HG03457 (cell line): Measurements from ENCODE around the gene CASP3.
A peak's percentile ranks its signal among the peaks of the same experiment; 100 is the strongest.

Experiments
- ATAC-seq: cut with Tn5 transposase; IDR thresholded peaks from one replicate; pipeline ENCODE4 v1.9.1; 2021; ENCODE audit warnings: moderate number of reproducible peaks; ENCODE audit not compliant: unreplicated experiment

The CASP3 gene

DNA sequence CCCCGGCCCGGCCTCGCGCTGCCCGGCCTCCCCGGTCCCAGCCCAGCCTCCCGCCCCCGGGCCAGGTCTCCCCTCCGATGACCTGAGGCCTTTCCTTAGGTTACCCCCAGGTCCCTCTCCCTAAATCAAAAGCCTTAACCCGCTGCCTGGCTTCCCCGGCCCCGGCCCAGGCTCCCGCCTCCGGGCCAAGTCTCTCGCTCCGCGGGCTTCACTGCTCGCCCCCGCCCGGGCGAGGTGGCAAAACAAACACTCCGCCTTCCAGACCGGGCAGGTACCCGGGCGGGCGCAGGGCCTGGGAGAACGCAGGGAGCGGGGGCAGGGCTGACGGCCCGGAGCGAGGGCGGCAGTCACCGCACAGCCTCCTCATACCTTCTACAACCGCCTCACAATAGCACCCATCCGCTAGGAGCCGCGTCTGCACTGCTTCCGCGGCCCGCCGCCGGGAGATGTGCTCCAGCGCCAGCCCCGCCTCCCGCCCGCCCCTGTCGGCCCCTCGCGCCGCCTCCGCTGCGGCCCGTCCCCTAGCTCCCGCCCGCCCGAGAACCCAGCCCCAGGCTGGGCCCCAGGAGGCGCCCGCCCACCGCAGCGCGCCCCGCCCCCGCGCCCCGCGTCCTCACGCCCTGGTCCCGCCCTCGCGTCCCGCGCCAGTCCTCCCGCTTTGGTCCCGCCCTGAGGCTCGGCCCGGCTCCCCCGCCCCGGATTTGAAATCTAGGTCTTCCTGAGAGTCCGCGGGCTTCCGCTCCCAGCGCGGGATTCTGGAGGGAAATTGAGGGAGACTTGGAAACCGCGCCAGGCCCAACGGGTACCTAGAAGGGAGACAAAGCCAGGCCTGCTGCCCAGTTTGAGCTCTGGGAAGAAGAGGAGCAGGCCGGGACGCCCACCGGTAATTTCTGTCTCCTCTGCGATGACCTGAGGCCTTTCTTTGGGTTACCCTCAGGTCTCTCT lies at the start of gene CASP3, which contains the start of gene PRIMPOL:
Gene CASP3, minus strand, starts transcription at position 422 of the 945 bp plus-strand sequence. CDS start 10,994 bp downstream, outside the sequence.
Gene PRIMPOL, plus strand, starts transcription at position 713 of the 945 bp plus-strand sequence. CDS start 7,403 bp downstream, outside the sequence.
- ATAC-seq, result peak; percentile 73

DNA sequence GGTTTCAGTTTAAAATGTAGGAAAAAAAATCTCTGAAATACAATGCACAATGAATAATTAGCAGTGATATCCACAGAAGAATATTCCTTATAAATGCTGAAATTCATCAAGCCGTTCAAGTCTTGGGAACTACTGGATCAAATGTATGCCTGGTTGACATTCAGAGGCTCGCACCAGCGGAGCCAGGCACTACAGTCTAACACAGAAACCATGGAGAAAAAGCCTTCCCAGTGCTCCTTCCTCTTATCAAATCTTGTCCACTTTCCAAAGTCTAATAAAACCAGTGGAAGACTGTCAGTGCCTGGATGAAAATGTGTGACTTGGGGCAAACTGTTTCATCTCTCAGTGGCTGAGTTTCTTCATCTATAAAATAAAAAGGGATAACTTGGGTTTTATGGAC lies 48.7 kb upstream of the CASP3 start:
- ATAC-seq, result no peak

DNA sequence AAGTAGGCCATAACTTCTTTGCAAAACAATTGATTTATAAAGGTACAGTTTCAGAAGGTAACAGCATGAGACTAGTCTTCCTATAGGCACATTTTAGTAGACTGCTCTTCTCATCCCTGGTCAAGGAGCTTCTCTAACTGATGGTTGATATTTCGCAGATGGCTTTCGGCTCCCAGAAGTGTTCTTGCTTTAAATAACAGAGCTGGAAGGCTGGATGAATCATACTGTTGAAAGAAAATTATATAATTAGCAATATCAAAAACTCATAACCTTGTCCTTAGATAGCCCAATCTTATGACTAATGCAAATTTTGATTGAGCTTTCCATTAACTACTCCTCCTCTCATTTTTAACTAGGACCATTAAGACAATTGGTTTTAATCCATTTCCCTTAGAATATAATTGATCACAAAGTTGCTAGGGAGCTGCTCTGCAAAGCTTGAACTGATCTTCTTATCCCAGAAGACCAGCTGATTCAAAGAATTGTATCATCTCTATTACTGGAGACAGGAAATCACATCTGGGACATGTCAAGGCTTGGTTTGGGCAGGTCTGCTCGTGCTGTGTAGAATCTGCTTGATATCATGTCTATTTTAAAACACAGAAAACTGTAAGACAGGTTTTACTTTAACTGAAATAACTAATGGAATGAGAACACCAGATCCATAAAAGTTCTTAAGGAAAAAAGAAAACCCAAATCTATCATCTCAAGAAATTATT lies 46.1 kb upstream of the CASP3 start:
- ATAC-seq, result no peak

DNA sequence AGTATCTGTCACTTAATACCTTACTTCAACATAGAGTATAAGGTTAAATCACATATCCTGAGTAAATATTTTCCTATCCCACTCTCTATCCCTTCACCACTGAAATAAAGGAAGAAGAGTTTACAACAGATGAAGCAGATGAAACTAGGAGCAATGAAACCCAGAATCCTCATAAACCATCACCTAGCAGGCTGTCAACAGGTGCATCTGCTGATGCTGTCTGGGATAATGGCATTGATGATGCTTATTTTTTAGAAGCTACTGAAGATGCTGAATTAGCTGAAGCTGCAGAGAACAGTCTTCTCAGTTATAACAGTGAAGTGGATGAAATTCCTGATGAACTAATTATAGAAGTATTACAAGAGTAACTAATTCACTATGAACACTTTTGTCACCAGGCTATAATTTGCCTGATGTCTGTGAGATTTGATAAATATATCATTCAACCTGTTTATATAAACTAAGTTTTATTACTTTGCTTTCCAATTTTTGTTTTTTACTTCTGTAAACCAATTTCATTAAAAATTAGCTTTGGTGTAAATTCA lies 45.2 kb upstream of the CASP3 start:
- no peak for ATAC-seq

DNA sequence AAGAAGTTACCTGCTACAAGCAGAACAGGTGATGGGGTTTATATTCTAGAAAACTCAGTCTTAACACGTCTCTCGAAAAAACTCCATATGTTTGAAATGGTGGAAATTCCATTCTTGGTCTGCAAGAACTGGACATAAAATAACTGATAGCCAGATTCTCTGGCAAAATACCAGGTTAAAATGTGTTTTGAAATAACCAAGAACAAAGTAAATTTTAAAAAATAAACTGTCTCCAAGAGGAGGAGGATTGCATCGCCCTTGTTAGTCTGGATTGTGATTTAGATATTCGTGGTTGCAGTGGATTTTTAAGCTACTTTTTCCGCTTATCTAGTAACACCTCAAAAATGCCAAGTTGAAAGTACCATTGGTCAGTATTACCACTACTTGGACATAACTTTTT lies 43.8 kb upstream of the CASP3 start:
- ATAC-seq, result no peak

DNA sequence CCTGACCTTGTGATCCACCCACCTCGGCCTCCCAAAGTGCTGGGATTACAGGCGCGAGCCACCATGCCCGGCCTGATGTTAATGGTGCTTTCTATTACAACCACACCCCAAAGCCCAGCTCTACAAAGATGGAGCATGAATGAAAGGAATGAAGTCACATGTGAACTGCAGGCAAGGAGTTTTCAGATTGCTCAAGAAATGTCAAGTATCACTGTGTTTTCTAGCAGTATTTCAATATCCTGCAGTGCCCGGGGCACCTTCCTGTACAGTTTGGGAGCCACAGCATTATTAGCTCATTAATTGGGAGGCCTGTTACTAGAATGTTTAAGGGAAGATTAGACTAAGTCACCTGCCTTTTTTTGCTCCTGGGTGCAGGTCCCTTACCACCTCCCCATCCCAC lies 40.4 kb upstream of the CASP3 start:
- ATAC-seq, result no peak

DNA sequence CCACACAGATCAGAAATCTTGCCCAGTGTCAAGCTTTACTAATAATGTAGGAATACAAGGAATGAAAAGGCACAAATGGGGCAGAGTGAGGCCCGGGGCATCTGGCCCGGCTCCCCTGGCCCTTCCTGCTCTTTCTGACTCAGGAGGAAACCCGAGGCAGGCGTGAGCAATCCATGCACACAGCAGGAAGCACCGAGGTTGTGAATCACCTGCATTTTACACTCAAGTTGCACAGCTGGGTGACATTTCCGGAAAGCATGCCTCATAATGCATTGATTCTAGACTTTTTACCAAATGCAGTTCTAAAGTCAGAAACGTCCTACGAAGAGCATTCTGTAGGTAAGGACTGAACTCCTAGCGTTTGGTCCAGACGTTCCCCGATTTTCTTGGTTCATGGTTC lies 39.2 kb upstream of the CASP3 start:
- ATAC-seq, result no peak

DNA sequence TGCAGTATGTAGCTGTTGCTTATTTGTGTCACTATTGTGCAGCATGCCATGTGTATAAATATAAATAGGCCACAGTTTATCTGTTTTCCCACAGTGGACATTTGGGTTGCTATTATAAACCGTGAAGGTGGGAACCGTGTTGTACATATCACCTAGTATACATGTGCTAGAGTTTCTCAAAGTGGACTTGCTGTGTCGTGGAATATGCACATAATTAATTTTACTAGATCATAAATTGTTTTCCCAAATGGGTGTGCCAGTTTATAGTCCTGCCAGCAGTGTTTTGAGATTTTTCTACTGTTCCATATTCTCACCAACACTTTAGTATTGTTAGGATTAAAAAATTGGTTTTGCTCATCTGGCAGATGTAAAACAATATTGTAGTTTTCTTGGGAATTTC lies 38.8 kb upstream of the CASP3 start:
- ATAC-seq, result no peak

DNA sequence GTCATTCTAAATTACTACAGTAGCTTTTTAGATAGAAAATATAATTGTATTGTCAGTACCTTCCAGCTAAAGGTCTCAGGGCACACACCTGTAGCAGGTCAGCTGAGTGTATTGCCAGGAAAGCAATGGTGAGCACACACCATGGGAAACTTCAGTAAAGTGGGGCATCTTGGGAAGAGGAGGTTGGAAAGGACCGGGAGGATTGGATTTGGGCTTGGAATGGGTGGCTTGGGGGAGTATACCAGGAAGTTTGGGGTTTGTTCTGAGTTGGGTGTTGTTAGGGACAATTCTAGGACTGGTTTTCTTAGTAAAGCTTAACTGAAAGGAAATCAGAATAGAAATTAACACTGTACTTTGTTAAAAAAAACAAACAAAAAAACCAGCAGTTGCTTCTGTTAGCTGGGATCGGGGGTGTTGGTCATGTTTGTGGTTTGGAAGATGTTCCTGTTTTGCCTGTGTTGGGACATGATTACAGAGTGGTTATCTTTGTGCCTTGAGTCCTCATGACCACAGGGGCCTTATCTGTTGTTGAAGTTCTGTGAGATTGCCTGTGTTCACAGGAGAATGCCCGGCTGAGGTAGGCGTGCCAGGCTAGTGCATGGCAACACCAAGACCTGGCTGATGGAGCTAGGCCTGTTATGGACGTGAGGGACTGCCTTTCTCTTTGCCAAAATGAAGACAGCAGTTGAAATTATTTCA lies 35.4 kb upstream of the CASP3 start:
- ATAC-seq, result no peak

DNA sequence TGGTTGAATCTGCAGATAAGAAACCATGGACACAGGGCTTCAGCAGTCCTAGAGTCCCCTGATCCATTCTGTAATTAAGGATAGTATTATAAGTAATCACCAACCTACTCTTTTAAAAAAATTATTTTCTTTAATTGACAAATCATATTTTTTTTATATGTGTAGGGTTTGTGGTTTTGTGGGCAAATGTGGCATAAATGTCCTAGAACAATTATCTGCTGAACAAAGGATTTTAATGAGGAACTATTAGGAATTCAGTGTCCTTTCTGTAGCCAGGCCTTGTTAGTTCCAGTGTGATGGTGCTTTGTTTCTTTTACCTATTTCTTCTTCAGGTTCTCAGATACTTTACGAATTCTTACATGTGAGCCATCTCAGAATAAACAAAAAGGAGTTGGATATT lies 32.7 kb upstream of the CASP3 start:
- no peak for ATAC-seq

DNA sequence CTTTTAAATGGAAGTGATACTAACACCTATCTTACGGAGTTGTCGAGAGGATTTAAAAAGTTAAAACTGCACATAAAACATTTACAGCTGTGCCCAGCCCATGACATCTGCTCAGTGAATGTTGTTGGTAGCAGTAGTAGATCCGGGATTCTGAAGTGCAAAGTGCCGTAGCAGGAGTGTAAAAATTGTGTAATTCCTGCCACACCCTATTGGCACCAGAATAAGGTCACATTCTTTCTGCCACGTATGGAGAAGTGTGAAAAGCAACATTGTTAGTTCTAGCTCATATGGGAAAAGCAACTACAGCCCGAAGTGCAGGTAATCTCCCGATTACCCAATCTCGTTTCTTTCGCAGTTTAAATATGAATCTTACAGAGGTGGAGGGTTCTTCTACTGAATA lies 31.5 kb upstream of the CASP3 start:
- ATAC-seq, result no peak

DNA sequence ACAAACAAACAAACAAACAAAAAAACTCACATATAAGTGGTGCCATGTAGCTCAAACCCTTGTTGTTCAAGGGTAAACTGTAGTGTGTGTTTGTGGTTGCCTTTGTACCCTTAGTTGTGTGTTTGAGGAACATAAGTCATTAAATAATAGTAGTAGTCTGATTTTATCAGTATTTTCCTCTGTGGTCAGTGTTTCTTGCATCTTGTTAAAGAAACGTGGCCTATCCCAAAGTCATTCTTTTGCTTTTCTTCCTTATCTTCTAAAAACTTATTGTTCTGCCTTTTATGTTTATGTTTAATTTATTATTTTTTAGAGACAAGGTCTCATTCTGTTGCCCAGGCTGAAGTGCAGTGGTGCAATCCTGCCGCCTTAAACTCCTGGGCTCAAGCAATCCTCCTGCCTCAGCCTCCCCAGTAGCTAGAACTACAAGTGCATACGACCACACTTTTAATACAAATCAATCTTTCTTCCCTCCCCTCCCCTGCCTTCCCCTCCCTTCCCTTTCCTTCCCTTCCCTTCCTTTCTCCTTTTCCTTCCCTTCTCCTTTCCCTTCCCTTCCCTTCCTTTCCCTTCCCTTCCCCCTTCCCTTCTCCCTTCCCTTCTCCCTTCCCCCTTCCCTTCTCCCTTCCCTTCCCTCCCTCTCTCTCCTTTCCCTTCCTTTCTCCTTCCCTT lies 26.7 kb upstream of the CASP3 start:
- ATAC-seq, result no peak

DNA sequence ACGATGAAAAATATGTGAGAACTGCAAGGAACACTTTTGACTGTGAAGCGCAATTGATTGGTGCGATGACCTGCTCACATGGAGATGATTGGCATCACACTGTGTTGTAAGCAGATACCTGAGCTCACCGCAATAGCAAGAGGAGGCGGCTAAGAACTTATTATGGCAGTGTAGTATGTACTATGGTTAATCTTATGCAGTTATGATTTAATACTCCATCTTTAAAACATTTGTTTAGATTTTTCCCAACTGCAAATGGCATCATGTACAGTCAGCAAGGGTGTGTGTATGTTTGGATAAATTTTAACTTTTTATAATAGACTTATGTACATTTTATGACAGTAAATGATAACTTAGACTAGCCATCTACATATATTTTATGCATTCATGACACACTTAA lies 25.8 kb upstream of the CASP3 start:
- no peak for ATAC-seq

DNA sequence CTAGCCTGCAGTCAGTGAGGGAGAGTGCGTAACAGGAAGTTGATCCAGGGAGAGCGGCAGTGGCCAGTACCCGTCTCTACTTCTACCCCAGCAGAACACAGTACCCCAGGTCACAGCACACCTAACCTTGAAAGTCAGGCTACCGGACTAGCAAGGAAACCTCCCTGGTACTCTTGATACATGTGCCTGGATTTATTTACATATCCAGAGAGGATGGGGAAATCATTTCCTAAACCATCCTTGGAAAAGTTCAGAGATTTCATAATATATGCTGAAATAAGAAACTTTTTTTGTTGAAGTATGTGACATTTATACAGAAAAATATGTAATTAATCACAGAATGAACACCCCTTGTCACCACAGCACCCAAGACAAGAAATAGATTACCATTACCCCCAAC lies 24.8 kb upstream of the CASP3 start:
- ATAC-seq, result no peak

DNA sequence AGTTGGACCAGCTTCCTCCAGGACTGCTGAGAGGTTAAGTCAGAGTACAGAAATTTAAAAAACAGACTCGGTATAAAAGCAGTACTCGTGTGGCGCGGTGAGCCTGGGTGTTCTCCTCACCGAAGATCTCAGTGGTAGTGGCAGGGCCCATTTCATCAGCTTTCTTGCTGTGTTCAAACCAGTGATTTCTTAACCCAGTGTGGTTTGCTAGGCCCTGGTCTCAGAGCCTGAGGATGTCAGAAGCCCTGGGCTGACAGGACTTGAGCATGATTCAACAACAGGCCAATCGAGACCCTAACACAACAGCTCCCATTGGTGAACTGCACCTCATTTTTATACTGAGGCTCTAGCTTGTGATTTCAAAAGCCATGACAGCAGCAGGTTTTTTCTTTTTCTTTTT lies 23.5 kb upstream of the CASP3 start:
- no peak for ATAC-seq

DNA sequence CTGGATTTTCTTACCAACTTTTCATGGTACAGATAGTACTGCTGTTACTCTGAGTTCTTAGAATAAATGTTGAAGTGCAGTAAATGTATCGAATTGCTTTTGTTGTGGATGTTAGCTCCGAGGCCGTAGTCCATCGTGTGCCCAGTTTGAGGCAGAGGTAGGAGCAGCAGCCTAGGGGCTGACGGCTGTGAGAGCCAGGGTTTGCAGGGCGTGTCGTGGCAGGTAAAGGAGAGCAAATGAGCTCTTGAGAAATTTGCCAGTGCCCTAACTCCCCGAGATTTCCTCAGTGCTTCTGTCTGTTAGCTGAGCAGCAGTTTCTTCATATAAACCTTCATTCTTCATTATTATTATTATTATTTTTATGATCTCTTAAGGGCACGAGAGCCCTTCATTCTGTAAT lies 21.9 kb upstream of the CASP3 start:
- no peak for ATAC-seq

DNA sequence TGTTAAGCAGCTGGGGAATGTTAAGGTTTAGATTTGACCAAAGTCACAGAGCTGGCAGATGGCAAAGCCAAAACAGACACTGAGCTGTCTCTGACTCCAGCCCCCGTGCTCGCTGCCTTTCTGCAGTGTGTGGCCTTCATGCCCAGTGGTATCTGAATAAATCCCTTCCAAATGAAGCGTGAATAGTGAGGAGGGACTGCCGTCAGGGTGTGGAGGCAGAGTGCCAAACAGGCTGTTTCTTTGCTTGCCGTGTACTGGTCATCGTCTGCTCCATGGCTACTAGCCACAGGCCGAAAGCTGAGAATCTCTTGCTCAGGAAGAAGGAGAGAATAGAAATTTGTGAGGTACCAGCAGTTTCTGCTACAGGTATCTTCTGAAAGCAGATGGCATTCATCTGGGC lies 20.0 kb upstream of the CASP3 start:
- no peak for ATAC-seq

DNA sequence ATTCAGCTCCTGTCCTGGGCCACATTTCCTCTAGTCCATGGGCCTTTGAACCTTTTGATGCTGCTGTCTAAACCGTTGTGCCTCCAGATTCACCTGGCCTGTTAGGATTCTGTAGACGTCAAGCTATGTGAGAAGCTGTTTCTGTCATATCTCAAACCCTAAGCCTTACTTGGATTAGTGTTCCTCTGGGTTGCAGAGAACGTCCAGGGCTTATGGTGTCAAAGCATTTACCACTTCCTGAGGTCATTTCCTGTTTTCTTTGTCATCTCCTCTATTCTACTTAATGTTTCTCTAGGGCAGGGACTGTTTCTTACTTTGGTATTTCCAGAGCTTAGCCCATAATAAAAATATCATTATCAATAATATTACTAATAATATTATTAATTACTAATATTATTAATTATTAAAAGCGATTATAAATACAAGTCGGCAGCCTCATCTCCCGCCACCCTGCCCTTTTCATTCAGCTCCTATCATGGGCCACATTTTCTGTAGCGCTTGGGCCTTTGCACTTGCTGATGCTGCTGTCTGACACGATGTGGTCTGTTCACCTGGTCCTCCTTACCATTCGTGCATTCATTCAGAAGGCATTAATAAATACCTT lies 19.4 kb upstream of the CASP3 start:
- no peak for ATAC-seq

DNA sequence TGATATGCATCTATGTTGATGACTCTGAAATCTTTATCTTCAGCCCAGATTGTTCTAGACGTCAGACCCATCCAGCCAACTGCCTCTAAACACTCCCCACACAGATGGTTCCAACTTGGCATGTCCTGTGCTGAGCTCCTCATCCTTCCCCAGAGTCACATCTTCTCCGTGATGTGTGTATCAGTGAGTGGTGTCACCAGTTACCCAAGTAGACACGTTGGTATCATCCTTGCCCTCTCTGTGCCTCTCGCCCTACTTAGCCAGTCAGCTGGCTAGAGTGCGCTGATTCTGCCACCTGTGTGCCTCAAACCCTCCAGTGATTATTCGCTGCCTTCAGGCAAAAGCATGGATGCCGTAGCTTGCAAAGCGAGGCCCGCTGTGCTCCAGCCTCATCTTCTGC lies 18.8 kb upstream of the CASP3 start:
- no peak for ATAC-seq

DNA sequence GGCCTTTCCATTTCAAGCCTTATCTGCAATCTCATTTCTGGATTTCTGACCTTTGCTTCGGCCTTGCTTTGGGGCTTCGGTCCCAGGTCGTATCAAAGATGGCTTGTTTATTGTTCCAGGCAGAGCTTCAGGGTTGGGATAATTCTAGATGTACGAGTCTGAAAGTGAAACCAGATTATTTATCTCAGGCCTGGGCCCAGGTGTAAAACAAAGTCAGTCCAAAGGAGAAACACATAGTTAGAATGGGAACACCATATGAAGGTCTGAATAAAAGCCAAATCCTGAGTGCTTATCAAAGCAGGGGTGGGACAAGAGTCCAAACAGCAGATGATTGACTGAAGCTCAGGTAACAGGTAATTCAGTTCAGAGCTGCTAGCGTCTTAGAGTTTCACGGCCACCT lies 17.4 kb upstream of the CASP3 start:
- no peak for ATAC-seq
